RWPE1 (cell line): ENCODE results near the gene ABCC2.
"Not testable (repeated sequence)": the region's sequence is repeated elsewhere in the genome, so short reads cannot be mapped to it uniquely, and the experiment has no call there.

ENCODE experiments used
- CTCF ChIA-PET: fragments of 350-600 bp; sonication (Branson Sonifier 250); formaldehyde crosslinking; extraction: SDS; loops from one replicate; lab custom pipeline; 2021; lab: Yijun Ruan, JAX
- POLR2A ChIA-PET: fragments of 400-600 bp; formaldehyde crosslinking; extraction: SDS; loops from one replicate; lab custom pipeline; 2020; ENCODE audit warnings: antibody characterized with exemption; ENCODE audit not compliant: low non-redundant PET; lab: Yijun Ruan, JAX
- DNase-seq: peaks from one replicate; pipeline ENCODE4 v3.0.0; 2012; ENCODE audit warnings: low spot score
- H3K27ac ChIP-seq: fragments of 450-650 bp; 2 replicates; pipeline ENCODE4 v1.5.1; 2017
- CTCF ChIP-seq: fragments of 450-650 bp; conservative IDR thresholded peaks from 2 replicates; pipeline ENCODE4 v1.5.1; 2017; ENCODE audit warnings: low read depth, mild to moderate bottlenecking

Gene ABCC2

GRCh38 chr10:99742701-99743100 is 39.7 kb upstream of the ABCC2 start:
- POLR2A ChIA-PET, result interaction anchor here (0.6 kb wide), 1 partner anchor 121 kb away, joined by 6 read pairs; no protein-coding TSS in a partner anchor
- CTCF ChIA-PET, result interaction anchor here (0.6 to 1.4 kb wide), 2 partner anchors 10 to 32 kb away, joined by 5 to 17 read pairs; partner anchors contain the start of gene CUTC
- DNase-seq, result no peak
- H3K27ac ChIP-seq, result no peak overlapping the region
- TF ChIP-seq CTCF, result no peak

- no peak for TF ChIP-seq CTCF
- DNase-seq, result no peak
- ChIA-PET POLR2A (no interaction called here), CTCF (interaction anchor here (0.8 kb wide), 1 partner anchor 11 kb away, joined by 3 read pairs; the partner anchor contains the start of gene CUTC)
- H3K27ac ChIP-seq, result no peak overlapping the region
Observed at GRCh38 chr10:99743841-99744240, 38.6 kb upstream of the ABCC2 start.

- POLR2A ChIA-PET, DNase-seq, H3K27ac ChIP-seq: not testable (repeated sequence)
- CTCF ChIA-PET, result interaction anchor here (0.6 kb wide), 1 partner anchor 103 kb away, joined by 3 read pairs; no protein-coding TSS in a partner anchor
Observed at GRCh38 chr10:99746166-99746565, 36.3 kb upstream of the ABCC2 start.

- no peak for TF ChIP-seq CTCF
- H3K27ac ChIP-seq, result no peak overlapping the region
- ChIA-PET CTCF (interaction anchor here (0.7 kb wide), 1 partner anchor 13 kb away, joined by 4 read pairs; no protein-coding TSS in a partner anchor), POLR2A (no interaction called here)
- DNase-seq, result no peak
Observed at GRCh38 chr10:99748823-99749451, 33.5 kb upstream of the ABCC2 start.

GRCh38 chr10:99750641-99751040 is 31.8 kb upstream of the ABCC2 start:
- DNase-seq, result no peak
- TF ChIP-seq CTCF, result no peak
- POLR2A ChIA-PET, result no interaction called here
- CTCF ChIA-PET, result interaction anchor here (1.2 kb wide), 1 partner anchor 18 kb away, joined by 3 read pairs; no protein-coding TSS in a partner anchor
- no peak overlapping the region for H3K27ac ChIP-seq

- no peak overlapping the region for H3K27ac ChIP-seq
- DNase-seq, result no peak
- CTCF ChIA-PET, result interaction anchor here (0.6 kb wide), 1 partner anchor 1886 kb away, joined by 4 read pairs; no protein-coding TSS in a partner anchor
- no peak for TF ChIP-seq CTCF
- POLR2A ChIA-PET, result no interaction called here
Observed at GRCh38 chr10:99754670-99755069, 27.8 kb upstream of the ABCC2 start.

- DNase-seq, result no peak
- POLR2A ChIA-PET, result no interaction called here
- CTCF ChIA-PET, result no interaction called here
- TF ChIP-seq CTCF, result no peak
- no peak overlapping the region for H3K27ac ChIP-seq
Observed at GRCh38 chr10:99756159-99756558, 26.3 kb upstream of the ABCC2 start.
